Head of caudate nucleus (tissue), 42 donors: ENCODE data around the gene SMIM3.
"Not testable (repeated sequence)": the region's sequence is repeated elsewhere in the genome, so short reads cannot be mapped to it uniquely, and the experiment has no call there.

Experiments used
- DNase-seq, 42 donors: peaks; one replicate each; pipeline versions ENCODE4 v3.0.0 to v3.0.0-alpha.2; 2020 to 2021; ENCODE audit warnings: mixed read lengths in 7 of 42
- intact Hi-C: fragments of 100-400 bp; cut with DNase I; formaldehyde crosslinking; loops from one replicate; pipeline ENCODE4 v1.15.0; 2022

SMIM3 gene

DNA sequence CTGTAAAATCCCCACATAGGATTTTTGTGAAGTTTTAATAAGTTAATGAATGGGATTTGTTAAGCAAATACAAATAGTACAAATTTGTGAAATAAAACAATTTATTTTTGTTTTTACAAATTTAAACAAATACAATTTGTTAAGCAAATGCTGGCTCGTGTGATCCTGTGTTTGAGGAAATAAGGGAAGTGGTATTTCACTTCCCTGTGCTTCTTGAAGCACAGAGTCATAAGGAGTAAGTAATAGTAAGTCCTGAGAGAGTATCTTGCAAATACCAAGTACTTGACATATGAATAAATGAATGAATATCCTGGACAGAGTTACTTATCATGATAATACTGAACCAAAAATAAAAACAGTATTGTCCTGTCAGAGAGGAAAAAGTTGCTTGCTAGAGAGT is 9.1 kb downstream of the SMIM3 start:
- intact Hi-C loops, result loop anchor here (10.0 kb wide), 1 partner anchor 257 kb away; no protein-coding TSS in a partner anchor
- DNase-seq, result no peak

DNA sequence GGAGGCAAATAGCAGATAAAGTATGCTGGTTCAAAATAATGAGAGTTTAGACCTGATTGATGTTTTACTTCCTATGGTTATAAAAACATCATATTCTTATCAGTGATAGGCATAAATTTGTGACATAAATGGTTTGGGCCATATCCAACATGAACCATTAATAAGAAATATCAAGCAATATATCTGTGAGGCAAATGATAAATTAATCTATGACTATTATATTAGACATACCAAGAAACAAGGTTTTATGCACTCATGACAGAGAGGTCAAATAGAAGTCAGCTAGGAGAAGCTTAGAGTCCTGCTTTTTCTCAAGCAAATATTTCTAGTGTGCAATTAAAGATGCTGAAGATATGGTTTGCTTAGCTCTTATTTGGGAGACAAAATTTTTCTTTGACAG is 10.4 kb downstream of the SMIM3 start:
- no peak for DNase-seq
- intact Hi-C loops, result loop anchor here (10.0 kb wide), 1 partner anchor 256 kb away; no protein-coding TSS in a partner anchor

DNA sequence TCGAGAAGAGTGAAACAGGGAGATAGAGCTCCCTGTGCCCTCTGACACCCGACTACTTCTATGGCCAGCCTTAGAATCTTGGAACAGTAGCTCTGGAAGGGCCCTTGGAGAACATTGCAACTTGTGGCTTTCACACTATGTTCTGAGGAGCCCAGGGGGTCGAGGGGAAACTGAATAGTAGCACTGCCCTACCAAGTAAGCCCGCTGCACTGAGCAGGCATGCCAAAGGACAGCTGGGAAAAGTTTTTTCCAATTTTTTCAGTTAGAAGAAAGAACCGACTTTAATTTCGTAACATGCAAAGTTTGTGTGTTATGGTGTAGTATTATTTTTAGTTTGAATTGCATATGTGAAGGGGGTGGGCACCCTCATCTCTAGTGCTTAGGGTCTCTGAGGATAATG is 10.9 kb downstream of the SMIM3 start:
- intact Hi-C loops, result loop anchor here (10.0 kb wide), 1 partner anchor 255 kb away; no protein-coding TSS in a partner anchor

GRCh38 chr5:150789943-150790611 is 11.5 kb downstream of the SMIM3 start:
- DNase-seq, result peak in 4 of 42 donors; percentile 7 to 49 (median 22)
- intact Hi-C loops, result loop anchor here (10.0 kb wide), 1 partner anchor 255 kb away; no protein-coding TSS in a partner anchor

More for the DNA sequence above, 10.9 kb downstream of the SMIM3 start:
- DNase-seq, result no peak

DNA sequence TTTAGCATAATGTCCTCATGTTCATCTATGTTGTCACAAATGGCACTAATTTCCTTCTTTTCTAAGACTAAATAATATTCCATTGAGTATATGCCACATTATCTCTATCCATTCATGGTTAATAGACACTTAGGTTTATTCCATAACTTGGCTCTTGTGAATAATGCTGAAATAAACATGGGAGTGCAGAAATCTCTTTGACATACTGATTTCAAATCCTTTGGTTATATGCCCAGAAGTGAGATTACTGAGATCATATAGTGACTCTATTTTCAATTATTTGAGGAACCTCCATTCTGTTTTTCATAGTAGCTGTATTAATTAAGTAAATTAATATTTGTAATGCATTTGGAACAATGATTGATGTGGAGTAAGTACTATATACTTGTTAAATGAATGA is 13.0 kb downstream of the SMIM3 start:
- no peak for DNase-seq
- intact Hi-C loops, result no loop called here

GRCh38 chr5:150793423-150793888 is 14.9 kb downstream of the SMIM3 start:
- DNase-seq, intact Hi-C loops: not testable (repeated sequence)

DNA sequence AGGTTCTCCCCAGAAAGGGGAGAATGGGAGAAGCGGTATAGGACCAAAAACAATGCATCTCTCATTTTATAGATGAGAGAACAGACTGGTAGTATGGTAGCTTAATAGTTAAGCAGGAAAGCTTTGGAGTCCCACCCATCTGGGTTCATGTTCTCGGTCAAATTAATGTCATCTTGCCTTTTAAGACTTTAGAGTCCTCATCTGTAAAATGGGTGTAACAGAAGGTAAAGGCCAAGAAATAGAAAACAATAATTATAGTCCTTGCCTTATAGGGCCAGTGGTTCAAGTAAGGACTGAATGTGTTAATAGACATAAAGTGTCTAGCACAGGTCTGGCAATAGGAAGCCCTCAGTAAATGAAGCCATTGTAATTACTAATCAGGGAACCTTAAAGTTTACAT is 16.4 kb downstream of the SMIM3 start:
- DNase-seq, result no peak
- intact Hi-C loops, result no loop called here

GRCh38 chr5:150797384-150797783 is 18.8 kb downstream of the SMIM3 start:
- intact Hi-C loops, result no loop called here

DNA sequence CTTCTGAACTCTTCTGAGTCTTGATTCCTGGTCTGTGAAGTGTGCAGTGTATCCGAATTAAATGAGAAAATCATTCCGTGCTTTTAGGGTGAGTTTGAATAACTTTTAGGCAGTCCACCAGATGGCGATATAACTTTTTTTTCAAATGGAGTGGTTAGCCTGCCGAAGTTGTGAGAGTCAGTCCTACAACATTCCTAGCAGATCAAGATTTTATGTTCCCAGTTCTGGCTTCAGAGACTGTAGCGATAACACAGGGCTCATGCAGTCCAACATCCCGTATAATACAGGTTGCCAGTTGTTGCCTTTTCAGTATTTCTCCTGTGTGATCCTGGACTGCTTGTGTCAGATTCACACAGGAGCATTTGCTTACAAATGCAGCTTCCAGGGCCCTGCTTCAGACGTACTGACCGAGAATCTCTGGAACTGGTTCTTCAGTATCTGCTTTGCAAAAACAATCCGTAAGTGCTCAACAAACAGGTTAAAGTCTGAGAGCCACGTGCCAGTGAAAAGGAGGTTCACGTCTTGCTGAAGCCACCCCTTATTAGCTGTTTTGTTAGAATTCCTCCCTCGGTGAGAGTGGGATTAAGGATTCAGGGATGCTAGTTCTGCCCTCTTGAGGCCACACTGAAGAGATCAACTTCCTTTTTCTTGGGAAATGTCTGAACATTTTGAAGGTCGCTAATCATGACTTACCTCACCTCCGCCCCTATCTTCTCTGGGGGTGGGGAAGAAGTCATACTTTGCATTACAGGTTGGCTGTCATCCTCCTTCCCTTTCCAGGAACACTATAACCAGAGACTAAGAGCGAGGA is 22.8 kb downstream of the SMIM3 start:
- intact Hi-C loops, result no loop called here

More at GRCh38 chr5:150797384-150797783, 18.8 kb downstream of the SMIM3 start:
- no peak for DNase-seq

GRCh38 chr5:150804388-150804787 is 25.8 kb downstream of the SMIM3 start:
- DNase-seq, result no peak
- intact Hi-C loops, result no loop called here

More for the DNA sequence above, 22.8 kb downstream of the SMIM3 start:
- peak in 11 of 42 donors; percentile 11 to 50 (median 28) for DNase-seq

DNA sequence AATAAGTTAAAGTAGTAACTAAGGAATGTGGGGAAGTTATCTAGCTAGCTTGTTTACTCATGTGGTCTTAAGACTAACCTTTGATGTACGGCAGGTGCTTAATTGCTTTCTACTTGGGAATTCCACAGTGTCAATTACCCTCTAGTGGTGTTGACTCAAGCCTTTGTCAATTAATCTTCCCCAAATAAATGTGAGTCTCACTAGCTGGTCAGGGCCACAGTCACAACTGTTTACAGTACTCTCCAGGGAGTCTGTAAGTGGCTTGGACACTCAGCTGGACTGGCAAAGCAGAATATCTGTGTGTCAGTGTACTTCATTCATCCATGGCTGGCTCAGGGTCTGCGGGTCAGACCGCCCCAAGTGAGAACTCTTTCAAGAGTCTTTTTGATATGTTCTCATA is 30.8 kb downstream of the SMIM3 start:
- intact Hi-C loops, result no loop called here
- DNase-seq, result no peak

GRCh38 chr5:150815010-150815409 is 36.5 kb downstream of the SMIM3 start:
- intact Hi-C loops, result no loop called here
- no peak for DNase-seq

DNA sequence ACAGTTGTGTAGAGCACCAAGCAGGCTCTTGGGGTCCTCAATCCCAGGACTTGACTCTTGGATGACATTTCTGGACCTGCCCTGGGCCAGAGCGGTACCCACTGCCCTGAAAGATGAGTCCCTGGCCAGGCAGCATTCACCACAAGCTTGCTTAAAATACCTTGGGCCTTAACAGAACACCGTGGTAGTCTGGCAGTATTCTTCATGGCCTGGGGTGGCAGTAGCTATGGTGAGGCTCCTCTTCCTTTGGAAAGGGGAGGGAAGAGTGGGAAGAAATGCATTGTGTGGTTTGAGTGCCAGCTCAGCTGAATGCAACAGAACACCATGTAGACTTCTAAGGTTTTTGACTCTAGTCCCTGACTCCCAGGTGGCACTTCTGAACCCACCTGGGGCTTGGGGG is 38.4 kb downstream of the SMIM3 start:
- intact Hi-C loops, result no loop called here
- no peak for DNase-seq

GRCh38 chr5:150829744-150830143 is 51.2 kb downstream of the SMIM3 start:
- DNase-seq, result no peak
- intact Hi-C loops, result no loop called here

- DNase-seq, intact Hi-C loops: not testable (repeated sequence)
Measured at GRCh38 chr5:150831821-150832220, 53.3 kb downstream of the SMIM3 start.

GRCh38 chr5:150836064-150836463 is 57.5 kb downstream of the SMIM3 start:
- intact Hi-C loops, result no loop called here
- no peak for DNase-seq

- DNase-seq, result no peak
- intact Hi-C loops, result no loop called here
Measured at GRCh38 chr5:150836703-150837102, 58.1 kb downstream of the SMIM3 start.

DNA sequence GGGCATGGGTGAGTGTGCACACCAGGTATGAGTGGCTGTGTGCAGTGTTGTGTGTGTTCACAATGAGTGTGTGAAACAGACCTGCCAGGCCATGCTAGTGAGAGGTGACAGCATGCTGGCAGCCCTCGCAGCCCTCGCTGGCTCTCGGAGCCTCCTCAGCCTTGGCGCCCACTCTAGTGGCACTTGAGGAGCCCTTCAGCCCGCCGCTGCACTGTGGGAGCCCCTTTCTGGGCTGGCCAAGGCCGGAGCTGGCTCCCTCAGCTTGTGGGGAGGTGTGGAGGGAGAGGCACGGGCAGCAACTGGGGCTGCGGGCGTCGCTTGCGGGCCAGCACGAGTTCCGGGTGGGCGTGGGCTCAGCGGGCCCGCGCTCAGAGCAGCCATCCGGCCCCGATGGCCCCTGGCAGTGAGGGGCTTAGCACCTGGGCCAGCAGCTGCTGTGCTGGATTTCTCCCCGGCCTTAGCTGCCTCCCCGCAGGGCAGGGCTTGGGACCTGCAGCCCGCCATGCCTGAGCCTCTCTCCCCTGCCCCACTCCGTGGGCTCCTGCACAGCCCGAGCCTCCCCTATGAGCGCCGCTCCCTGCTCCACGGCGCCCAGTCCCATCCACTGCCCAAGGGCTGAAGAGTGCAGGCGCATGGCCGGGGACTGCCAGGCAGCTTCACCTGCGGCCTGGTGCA is 66.8 kb downstream of the SMIM3 start:
- DNase-seq, result not testable (repeated sequence)
- intact Hi-C loops, result loop anchor here (5.0 kb wide), 1 partner anchor 283 kb away; no protein-coding TSS in a partner anchor

DNA sequence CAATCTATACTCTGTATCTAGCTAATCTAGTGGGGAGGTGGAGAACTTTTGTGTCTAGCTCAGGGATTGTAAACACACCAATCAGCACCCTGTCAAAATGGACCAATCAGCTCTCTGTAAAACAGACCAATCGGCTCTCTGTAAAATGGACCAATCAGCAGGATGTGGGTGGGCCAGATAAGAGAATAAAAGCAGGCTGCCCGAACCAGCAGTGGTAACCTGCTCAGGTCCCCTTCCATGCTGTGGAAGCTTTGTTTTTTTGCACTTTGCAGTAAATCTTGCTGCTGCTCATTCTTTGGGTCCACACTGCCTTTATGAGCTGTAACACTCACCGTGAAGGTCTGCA is 67.7 kb downstream of the SMIM3 start, which contains the start of gene IRGM:
TSS of gene IRGM (plus strand) at position 214 of the 346 bp plus-strand sequence. CDS start 1,603 bp downstream, outside the sequence.
- intact Hi-C loops, result loop anchor here (5.0 kb wide), 1 partner anchor 284 kb away; no protein-coding TSS in a partner anchor
- not testable (repeated sequence) for DNase-seq
